Vagina (tissue), 2 donors: Measurements from ENCODE around the gene BOLA1.

Experiments
- POLR2A ChIP-seq, 2 donors: fragments of 450-650 bp; IDR thresholded peaks; one replicate each; pipeline ENCODE4 v1.6.1; 2017; ENCODE audit warnings: antibody characterized with exemption in 2 of 2, mild to moderate bottlenecking in 2 of 2, moderate library complexity in 2 of 2
- POLR2AphosphoS5 ChIP-seq, 2 donors: sonication (generic); formaldehyde crosslinking; IDR thresholded peaks; one replicate each; pipeline ENCODE4 v1.9.0; 2017; ENCODE audit warnings: antibody characterized with exemption in 2 of 2, mild to moderate bottlenecking in 2 of 2, low read depth in 1 of 2; ENCODE audit not compliant: insufficient read depth in 1 of 2
- TF ChIP-seq, protein P1 (sequence below), 3 experiments: fragments of 450-650 bp in 2 of 3; fragments of 200-600 bp in 1 of 3; sonication (generic) in 1 of 3; IDR thresholded peaks; one replicate each; pipeline ENCODE4 v1.5.1; 2017 to 2019; ENCODE audit warnings: antibody characterized with exemption in 3 of 3, mild to moderate bottlenecking in 2 of 3, moderate library complexity in 2 of 3

DNA sequence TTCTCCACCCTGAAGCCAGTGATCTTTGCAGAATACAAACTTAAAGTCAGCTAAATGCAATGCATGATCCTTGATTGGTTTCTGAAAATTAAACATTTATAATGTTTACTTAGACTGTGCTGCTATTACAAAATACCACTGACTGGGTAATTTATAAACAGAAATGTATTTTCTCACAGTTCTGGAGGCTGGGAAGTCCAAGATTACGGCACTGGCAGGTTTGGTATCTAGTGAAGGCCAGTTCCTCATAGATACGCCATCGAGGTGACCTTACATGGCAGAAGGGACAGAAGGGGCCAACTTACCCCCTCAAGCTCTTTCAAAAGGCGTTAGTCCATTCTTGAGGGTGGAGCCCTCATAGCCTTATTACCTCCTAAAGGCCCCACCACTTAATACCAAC is 2.8 kb upstream of the BOLA1 start:
- no peak for TF ChIP-seq POLR2A (IDR thresholded peaks at IDR 0.05)
- TF ChIP-seq, protein P1, sequence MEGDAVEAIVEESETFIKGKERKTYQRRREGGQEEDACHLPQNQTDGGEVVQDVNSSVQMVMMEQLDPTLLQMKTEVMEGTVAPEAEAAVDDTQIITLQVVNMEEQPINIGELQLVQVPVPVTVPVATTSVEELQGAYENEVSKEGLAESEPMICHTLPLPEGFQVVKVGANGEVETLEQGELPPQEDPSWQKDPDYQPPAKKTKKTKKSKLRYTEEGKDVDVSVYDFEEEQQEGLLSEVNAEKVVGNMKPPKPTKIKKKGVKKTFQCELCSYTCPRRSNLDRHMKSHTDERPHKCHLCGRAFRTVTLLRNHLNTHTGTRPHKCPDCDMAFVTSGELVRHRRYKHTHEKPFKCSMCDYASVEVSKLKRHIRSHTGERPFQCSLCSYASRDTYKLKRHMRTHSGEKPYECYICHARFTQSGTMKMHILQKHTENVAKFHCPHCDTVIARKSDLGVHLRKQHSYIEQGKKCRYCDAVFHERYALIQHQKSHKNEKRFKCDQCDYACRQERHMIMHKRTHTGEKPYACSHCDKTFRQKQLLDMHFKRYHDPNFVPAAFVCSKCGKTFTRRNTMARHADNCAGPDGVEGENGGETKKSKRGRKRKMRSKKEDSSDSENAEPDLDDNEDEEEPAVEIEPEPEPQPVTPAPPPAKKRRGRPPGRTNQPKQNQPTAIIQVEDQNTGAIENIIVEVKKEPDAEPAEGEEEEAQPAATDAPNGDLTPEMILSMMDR (IDR thresholded peaks at IDR 0.05), result no peak
- no peak for TF ChIP-seq POLR2AphosphoS5 (IDR thresholded peaks at IDR 0.05; ENCODE audit: insufficient read depth in 1 of 2, low read depth in 1 of 2)
